GM12874 (cell line): ENCODE measurements around the gene THPO.

Source experiments
- TF ChIP-seq, protein P1 (sequence below): IDR thresholded peaks from 2 replicates; pipeline ENCODE4 v1.5.1; 2011; ENCODE audit warnings: low read depth, mild to moderate bottlenecking, control low read depth, low read length, moderate library complexity; ENCODE audit not compliant: insufficient read depth

The THPO gene

DNA sequence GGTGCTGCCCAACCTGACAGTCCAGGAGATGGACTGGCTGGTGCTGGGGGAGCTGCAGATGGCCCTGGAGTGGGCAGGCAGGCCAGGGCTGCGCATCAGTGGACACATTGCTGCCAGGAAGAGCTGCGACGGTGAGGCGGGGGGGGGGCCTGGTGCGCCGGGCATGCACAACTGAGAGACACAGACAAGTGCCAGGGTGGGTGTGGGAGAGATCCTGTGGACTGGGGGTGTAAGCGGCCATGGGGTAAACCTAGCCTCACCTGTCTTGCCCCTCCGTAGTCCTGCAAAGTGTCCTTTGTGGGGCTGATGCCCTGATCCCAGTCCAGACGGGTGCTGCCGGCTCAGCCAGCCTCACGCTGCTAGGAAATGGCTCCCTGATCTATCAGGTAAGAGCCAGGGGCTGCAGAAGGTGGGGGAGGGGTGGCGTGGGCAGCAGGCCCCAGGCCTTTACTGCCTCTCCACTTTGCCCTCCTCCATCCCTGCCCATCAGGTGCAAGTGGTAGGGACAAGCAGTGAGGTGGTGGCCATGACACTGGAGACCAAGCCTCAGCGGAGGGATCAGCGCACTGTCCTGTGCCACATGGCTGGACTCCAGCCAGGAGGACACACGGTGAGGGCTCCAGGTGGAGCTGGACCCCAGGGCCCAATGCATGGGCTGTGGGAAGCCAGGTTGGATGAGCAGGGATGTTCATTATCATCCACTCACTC is 5.2 kb upstream of the THPO start:
- TF ChIP-seq, protein P1, sequence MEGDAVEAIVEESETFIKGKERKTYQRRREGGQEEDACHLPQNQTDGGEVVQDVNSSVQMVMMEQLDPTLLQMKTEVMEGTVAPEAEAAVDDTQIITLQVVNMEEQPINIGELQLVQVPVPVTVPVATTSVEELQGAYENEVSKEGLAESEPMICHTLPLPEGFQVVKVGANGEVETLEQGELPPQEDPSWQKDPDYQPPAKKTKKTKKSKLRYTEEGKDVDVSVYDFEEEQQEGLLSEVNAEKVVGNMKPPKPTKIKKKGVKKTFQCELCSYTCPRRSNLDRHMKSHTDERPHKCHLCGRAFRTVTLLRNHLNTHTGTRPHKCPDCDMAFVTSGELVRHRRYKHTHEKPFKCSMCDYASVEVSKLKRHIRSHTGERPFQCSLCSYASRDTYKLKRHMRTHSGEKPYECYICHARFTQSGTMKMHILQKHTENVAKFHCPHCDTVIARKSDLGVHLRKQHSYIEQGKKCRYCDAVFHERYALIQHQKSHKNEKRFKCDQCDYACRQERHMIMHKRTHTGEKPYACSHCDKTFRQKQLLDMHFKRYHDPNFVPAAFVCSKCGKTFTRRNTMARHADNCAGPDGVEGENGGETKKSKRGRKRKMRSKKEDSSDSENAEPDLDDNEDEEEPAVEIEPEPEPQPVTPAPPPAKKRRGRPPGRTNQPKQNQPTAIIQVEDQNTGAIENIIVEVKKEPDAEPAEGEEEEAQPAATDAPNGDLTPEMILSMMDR: no peak

DNA sequence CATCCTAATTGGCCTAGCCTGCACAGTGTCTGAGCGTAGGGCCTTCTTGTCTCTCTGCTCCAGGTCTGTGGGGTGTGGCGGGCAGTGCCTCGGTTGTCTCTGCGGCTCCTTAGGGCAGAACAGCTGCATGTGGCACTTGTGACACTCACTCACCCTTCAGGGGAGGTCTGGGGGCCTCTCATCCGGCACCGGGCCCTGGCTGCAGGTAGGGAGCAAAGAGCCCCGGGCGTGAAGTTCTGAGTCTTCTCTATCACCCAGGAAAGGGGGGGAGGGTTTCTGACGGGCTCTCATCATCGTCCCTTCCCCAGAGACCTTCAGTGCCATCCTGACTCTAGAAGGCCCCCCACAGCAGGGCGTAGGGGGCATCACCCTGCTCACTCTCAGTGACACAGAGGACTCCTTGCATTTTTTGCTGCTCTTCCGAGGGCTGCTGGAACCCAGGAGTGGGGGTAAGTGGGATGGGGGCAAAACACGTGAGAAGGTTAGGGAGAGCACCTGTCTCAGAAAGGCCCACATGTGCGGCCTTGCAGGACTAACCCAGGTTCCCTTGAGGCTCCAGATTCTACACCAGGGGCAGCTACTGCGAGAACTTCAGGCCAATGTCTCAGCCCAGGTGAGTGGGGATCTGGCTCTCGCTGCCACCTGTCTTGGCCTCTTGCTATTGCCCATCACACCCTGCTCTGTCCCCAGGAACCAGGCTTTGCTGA is 4.5 kb upstream of the THPO start:
- TF ChIP-seq, protein P1: no peak

DNA sequence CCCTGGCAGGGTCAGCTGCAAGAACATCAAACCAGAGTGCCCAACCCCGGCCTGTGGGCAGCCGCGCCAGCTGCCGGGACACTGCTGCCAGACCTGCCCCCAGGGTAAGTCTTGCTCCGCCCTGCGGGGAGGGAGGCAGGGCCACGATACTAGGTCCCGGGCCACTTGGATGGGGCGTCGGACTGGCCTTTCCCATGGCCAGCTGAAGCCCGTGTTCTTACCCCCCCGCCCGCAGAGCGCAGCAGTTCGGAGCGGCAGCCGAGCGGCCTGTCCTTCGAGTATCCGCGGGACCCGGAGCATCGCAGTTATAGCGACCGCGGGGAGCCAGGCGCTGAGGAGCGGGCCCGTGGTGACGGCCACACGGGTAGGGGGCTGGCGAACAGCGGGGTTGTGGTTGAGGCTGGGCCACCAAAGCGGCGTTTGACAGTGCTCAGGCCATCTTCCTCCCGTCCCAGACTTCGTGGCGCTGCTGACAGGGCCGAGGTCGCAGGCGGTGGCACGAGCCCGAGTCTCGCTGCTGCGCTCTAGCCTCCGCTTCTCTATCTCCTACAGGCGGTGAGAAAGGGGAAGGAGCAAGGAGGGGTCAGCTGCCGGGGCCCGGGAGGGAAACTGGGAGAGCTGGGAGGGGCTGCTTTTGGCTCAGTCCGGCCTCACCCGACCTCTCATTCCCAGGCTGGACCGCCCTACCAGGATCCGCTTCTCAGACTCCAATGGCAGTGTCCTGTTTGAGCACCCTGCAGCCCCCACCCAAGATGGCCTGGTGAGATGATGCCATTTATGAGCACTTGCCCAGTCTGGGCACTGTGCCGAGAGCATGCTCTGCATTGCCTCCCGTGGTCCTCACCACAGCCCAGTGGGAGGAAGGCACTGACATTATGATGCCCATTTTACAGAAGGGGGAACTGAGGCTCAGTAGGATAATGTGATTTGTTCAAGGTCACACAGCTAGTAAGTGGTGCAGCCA is 3.5 kb upstream of the THPO start:
- TF ChIP-seq, protein P1: no peak

DNA sequence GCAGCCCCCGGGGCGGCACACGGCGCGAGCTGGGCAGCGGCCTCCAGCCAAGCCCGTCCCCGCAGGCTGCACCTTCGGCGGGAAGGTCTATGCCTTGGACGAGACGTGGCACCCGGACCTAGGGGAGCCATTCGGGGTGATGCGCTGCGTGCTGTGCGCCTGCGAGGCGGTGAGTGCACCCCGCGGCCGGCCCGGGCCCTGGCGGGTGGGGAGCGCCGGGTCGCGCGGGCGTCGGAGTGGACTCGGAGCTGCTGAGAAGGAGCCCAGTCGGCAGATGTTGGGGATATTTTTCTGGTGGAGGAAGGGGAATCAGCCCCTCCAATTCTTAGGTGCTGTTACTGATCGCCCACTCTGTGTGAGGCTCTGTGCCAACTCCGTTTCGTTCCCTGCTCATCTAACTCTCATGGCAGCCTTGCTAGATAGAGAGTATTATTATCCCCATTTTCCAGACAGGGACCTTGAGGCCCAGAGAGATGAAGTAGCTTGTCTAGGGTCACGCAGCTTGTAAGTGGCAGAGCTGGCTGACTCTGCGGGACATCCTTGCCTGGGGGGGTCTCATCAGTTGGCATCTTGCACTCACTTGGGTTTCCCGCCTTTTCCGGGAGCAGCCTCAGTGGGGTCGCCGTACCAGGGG is 2.7 kb upstream of the THPO start:
- TF ChIP-seq, protein P1: no peak

DNA sequence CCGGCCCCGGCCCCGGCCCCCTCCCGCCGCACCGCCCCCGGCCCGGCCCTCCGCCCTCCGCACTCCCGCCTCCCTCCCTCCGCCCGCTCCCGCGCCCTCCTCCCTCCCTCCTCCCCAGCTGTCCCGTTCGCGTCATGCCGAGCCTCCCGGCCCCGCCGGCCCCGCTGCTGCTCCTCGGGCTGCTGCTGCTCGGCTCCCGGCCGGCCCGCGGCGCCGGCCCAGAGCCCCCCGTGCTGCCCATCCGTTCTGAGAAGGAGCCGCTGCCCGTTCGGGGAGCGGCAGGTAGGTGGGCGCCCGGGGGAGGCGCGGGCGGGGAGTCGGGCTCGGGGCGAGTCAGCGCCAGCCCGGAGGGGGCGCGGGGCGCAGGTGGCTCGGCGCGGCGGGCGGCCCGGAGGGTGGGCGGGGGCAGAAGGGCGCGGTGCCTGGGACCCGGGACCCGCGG is 2.2 kb upstream of the THPO start:
- TF ChIP-seq, protein P1: no peak

DNA sequence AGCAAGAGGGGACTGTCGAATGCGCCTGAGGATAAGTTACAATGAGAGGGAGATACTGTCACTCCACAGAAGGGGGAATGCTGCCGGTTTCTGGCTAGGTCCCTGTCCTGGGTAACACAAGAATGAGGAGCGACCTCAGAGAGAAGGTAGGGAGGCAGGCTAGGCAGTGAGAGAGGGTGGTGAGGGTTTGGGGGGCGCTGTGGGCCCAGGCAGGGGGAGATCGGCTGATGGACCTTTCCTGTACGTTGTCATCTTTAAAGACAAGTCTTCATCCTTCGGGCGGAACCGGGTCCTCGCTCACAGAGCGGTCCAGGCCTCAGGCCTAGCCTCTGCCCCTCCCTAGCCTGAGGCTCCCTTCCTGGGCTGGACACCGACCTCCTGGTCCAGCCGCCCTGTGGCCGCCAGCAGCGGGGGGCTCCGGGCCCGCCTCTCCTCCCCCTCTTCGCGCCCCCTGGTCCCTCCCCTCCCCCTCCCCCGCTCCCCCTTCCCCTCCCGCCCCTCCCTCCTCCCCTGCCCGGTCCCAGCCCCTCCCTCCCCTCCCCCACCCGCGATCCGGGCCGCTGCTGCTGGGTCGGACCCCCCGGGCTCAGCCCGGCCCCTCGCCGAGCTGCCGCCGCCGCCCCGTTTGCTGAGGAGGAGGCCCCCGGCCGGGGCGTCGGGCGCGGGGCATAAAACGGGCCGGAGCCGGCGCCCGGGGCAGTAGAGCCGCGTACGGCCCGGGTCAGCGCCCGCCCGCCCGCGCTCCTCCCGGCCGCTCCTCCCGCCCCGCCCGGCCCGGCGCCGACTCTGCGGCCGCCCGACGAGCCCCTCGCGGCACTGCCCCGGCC is 1.6 kb upstream of the THPO start, which contains the start of gene CHRD:
CHRD (plus strand) TSS at position 697 of the 827 bp plus-strand sequence. CDS start 265 bp downstream, outside the sequence.
- TF ChIP-seq, protein P1: no peak
